ENCODE results near the gene RAP1GAP2.
"Not testable (repeated sequence)": the region's sequence is repeated elsewhere in the genome, so short reads cannot be mapped to it uniquely, and the experiment has no call there.

Gene RAP1GAP2

GRCh38 chr17:3026125-3026855 is 230.1 kb downstream of the RAP1GAP2 start:
- DNase-seq (ENCODE audit: low spot score), result no peak

- DNase-seq (ENCODE audit: low spot score), result no peak
These were observed 230.9 kb downstream of the RAP1GAP2 start for GRCh38 chr17:3026856-3027751.

GRCh38 chr17:3027786-3028532 is 231.7 kb downstream of the RAP1GAP2 start:
- no peak for DNase-seq (ENCODE audit: low spot score)

GRCh38 chr17:3029213-3029913 is 233.1 kb downstream of the RAP1GAP2 start:
- DNase-seq (ENCODE audit: low spot score), result no peak

- DNase-seq (ENCODE audit: low spot score), result no peak
These were observed 233.9 kb downstream of the RAP1GAP2 start for GRCh38 chr17:3030096-3030495.

- DNase-seq (ENCODE audit: low spot score), result not testable (repeated sequence)
These were observed 234.7 kb downstream of the RAP1GAP2 start for GRCh38 chr17:3030852-3031470.

- no peak for DNase-seq (ENCODE audit: low spot score)
These were observed 236.3 kb downstream of the RAP1GAP2 start for GRCh38 chr17:3032258-3033247.

- DNase-seq (ENCODE audit: low spot score), result no peak
These were observed 237.0 kb downstream of the RAP1GAP2 start for GRCh38 chr17:3033248-3033640.

- DNase-seq (ENCODE audit: low spot score), result no peak
These were observed 237.7 kb downstream of the RAP1GAP2 start for GRCh38 chr17:3033741-3034577.

- DNase-seq (ENCODE audit: low spot score), result no peak
These were observed 238.3 kb downstream of the RAP1GAP2 start for GRCh38 chr17:3034578-3034920.

GRCh38 chr17:3035256-3035967 is 239.2 kb downstream of the RAP1GAP2 start:
- DNase-seq (ENCODE audit: low spot score), result no peak

- no peak for DNase-seq (ENCODE audit: low spot score)
These were observed 239.7 kb downstream of the RAP1GAP2 start for GRCh38 chr17:3035968-3036280.

- DNase-seq (ENCODE audit: low spot score), result no peak
These were observed 240.6 kb downstream of the RAP1GAP2 start for GRCh38 chr17:3036800-3037199.

GRCh38 chr17:3037259-3037658 is 241.0 kb downstream of the RAP1GAP2 start:
- DNase-seq (ENCODE audit: low spot score), result no peak

- DNase-seq (ENCODE audit: low spot score), result no peak
These were observed 242.7 kb downstream of the RAP1GAP2 start for GRCh38 chr17:3038941-3039340.

- no peak for DNase-seq (ENCODE audit: low spot score)
These were observed 243.5 kb downstream of the RAP1GAP2 start for GRCh38 chr17:3039736-3040135.

- no peak for DNase-seq (ENCODE audit: low spot score)
These were observed 244.6 kb downstream of the RAP1GAP2 start for GRCh38 chr17:3040882-3041281.

- no peak for DNase-seq (ENCODE audit: low spot score)
These were observed 247.6 kb downstream of the RAP1GAP2 start for GRCh38 chr17:3043737-3044365.

Data from CD4-positive, alpha-beta T cell treated with Interleukin-6 at 100 ng/mL for 8 hours (primary cell).